Fibroblast of mammary gland (primary cell): ENCODE results near the gene OR51B2.

ENCODE experiments used
- DNase-seq: peaks from one replicate; pipeline ENCODE4 v3.0.0-alpha.2; 2010; ENCODE audit warnings: low read depth
- H3K4me3 ChIP-seq: 2 replicates; pipeline ENCODE4 v1.5.1; 2011; ENCODE audit warnings: low read depth, mild to moderate bottlenecking, low read length, moderate library complexity; ENCODE audit not compliant: control insufficient read depth
- TF ChIP-seq, protein P1 (sequence below): conservative IDR thresholded peaks from 2 replicates; pipeline ENCODE4 v1.5.1; 2011; ENCODE audit warnings: low read depth, low read length, inconsistent platforms; ENCODE audit not compliant: control insufficient read depth, insufficient read depth

OR51B2 gene

DNA sequence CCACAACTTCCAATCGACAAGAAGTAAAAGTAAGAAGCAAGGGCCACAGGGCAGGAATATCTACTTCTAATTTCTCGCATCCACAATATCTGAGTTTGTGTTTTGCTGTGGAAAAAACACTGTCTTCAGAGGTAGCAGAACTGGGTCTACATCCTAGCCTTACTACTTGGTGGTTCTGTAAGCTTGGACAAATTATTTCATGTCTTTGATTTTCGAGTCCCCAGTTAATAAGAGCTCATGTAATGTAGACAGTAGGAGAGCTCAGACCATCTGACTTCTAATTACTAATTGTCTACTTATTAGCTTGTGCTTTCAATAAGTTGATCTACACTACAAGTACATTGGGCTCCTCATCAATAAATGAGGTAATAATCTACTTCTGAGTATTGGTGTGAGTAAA, 41.0 kb downstream of the OR51B2 start:
- DNase-seq: no peak
- no peak overlapping the region for H3K4me3 ChIP-seq
- TF ChIP-seq, protein P1, sequence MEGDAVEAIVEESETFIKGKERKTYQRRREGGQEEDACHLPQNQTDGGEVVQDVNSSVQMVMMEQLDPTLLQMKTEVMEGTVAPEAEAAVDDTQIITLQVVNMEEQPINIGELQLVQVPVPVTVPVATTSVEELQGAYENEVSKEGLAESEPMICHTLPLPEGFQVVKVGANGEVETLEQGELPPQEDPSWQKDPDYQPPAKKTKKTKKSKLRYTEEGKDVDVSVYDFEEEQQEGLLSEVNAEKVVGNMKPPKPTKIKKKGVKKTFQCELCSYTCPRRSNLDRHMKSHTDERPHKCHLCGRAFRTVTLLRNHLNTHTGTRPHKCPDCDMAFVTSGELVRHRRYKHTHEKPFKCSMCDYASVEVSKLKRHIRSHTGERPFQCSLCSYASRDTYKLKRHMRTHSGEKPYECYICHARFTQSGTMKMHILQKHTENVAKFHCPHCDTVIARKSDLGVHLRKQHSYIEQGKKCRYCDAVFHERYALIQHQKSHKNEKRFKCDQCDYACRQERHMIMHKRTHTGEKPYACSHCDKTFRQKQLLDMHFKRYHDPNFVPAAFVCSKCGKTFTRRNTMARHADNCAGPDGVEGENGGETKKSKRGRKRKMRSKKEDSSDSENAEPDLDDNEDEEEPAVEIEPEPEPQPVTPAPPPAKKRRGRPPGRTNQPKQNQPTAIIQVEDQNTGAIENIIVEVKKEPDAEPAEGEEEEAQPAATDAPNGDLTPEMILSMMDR: no peak

DNA sequence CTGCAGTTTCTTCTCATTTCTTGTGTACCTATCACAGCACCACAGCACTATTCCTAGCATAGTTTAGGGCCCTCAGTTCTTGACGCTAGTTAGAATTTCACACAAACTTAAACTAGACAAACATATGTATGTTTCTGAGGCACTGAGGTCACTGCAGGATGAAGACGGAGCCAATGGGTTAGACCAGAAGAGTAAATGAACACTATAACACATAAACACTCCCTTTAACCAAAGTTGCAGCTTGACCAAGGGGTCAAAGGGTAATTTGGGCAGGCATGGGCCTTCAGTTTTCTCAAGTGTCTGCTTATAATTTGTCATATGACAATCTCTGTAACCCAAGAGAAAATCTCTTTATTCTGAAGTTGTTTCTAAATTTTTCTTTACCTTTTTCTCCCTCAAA, 41.5 kb downstream of the OR51B2 start:
- no peak for DNase-seq
- TF ChIP-seq, protein P1: no peak

DNA sequence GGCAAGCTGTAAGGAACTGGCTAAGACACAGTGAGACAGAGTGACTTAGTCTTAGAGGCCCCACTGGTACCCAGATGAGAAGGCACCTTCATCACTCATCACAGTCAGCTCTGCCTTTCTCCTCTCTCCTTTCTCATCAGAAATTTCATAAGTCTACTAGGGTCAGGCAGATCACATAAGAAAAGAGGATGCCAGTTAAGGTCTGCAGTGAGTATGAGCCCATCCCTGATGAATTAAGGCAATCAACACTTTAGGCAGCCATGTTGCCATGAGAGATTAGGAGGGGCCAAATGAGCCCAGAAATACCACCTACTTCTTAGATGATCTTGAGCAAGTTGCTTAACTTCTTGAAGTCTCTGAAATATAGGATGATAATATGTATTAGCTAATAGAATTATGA, 42.5 kb downstream of the OR51B2 start:
- no peak for DNase-seq
- no peak overlapping the region for H3K4me3 ChIP-seq
- TF ChIP-seq, protein P1: no peak

More for the DNA sequence above, 41.5 kb downstream of the OR51B2 start:
- H3K4me3 ChIP-seq: no peak overlapping the region

DNA sequence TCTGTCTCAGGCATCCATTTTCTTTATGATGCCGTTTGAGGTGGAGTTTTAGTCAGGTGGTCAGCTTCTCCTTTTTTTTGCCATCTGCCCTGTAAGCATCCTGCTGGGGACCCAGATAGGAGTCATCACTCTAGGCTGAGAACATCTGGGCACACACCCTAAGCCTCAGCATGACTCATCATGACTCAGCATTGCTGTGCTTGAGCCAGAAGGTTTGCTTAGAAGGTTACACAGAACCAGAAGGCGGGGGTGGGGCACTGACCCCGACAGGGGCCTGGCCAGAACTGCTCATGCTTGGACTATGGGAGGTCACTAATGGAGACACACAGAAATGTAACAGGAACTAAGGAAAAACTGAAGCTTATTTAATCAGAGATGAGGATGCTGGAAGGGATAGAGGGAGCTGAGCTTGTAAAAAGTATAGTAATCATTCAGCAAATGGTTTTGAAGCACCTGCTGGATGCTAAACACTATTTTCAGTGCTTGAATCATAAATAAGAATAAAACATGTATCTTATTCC, 43.5 kb downstream of the OR51B2 start:
- peak; percentile 100 for DNase-seq
- TF ChIP-seq, protein P1: no peak
- H3K4me3 ChIP-seq: no peak overlapping the region

DNA sequence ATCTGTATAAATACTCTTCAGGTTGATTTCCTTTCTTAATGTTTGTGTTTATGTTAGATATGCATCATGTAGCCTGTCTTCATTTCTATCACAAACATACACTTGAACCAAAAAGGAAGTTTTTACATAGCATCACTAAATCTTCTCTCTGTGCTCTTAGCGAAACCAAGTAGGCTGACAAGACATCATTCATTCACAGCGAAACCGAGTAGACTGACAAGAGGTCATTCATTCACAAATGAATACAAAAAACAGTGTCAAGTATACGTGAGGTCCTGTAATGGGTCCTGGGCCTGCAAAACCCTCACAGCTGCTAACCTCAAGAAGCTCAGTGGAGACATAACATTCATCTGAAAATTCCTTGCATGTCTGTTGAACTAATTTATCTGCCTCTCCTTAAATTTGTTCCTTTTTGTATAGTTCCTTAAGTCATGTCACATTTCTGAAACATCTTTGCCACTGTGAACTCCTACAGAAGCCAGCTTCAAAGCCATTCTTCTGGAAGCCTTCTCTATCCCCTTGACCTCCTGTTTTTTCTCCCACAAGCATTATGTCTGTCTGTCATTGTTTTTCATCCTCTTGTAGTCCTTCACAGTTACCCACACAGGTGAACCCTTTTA, 44.5 kb downstream of the OR51B2 start:
- DNase-seq: no peak
- H3K4me3 ChIP-seq: no peak overlapping the region
- TF ChIP-seq, protein P1: no peak

DNA sequence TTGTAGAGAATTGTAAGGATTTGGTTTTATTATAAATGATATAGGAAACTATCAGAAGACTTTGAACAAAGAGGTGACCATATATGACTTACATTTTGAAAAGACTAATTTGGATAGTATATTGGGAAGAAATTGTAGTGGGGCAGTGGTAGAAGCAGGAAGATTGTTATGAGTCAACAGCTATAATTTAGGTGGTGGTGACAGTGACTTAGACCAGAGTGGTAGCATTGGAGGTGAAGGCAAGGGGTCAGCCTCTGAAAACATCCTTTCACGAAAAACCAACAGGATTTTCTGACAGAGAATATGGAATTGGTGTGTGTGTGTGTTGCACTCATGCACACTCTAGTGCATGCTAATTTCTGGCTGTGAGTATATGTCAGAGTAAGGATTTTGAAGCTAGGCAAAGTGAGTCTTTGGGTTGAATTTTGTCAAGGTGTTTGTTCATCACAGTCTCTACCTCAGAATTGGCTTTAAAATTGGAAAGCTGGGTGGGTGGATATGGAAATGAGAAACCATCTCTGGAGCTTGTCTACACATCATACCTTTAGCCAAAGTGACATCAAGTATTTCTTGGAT, 46.2 kb downstream of the OR51B2 start:
- DNase-seq: peak; percentile 52
- TF ChIP-seq, protein P1: no peak
- no peak overlapping the region for H3K4me3 ChIP-seq
